Smooth muscle cell (in vitro differentiated cells): Measurements from ENCODE around the gene IDI2. TPM values are rescaled to one million over a fixed set of nuclear protein-coding genes. Genes with fewer than 3 reads are reported as not detected.

Source experiments
- DNase-seq: peaks from one replicate; lab custom pipeline; 2025; ENCODE audit not compliant: unreplicated experiment; lab: John Stamatoyannopoulos, UW
- H2AFZ ChIP-seq: fragments of 200-600 bp; sonication (generic); 2 replicates; pipeline ENCODE4 v1.6.0; 2016; ENCODE audit warnings: antibody characterized with exemption, low read depth, mild to moderate bottlenecking
- H3F3A ChIP-seq: fragments of 200-600 bp; sonication (generic); 2 replicates; pipeline ENCODE4 v1.6.0; 2017; ENCODE audit warnings: antibody characterized with exemption, low read depth
- H3K27ac ChIP-seq: fragments of 200-600 bp; sonication (generic); 2 replicates; pipeline ENCODE4 v1.5.1; 2016; ENCODE audit warnings: low read depth, mild to moderate bottlenecking
- H3K27me3 ChIP-seq: fragments of 200-600 bp; sonication (generic); 2 replicates; pipeline ENCODE4 v1.6.1; 2016; ENCODE audit warnings: low read depth, mild to moderate bottlenecking
- H3K36me3 ChIP-seq: fragments of 200-600 bp; sonication (generic); 2 replicates; pipeline ENCODE4 v1.5.1; 2016; ENCODE audit warnings: low read depth
- H3K4me1 ChIP-seq: fragments of 200-600 bp; sonication (generic); 2 replicates; pipeline ENCODE4 v1.5.1; 2016; ENCODE audit warnings: low read depth
- H3K4me2 ChIP-seq: fragments of 200-600 bp; sonication (generic); 2 replicates; pipeline ENCODE4 v1.6.0; 2016; ENCODE audit warnings: mild to moderate bottlenecking
- H3K4me3 ChIP-seq: fragments of 200-600 bp; sonication (generic); 2 replicates; pipeline ENCODE4 v1.5.1; 2016; ENCODE audit warnings: mild to moderate bottlenecking
- H3K79me2 ChIP-seq: fragments of 200-600 bp; sonication (generic); 2 replicates; pipeline ENCODE4 v1.6.0; 2016; ENCODE audit warnings: low read depth, mild to moderate bottlenecking
- H3K9ac ChIP-seq: fragments of 200-600 bp; sonication (generic); 2 replicates; pipeline ENCODE4 v1.6.0; 2016; ENCODE audit warnings: low read depth
- H3K9me3 ChIP-seq: fragments of 200-600 bp; sonication (generic); replicated peaks from 2 replicates; pipeline ENCODE4 v1.5.1; 2016; ENCODE audit warnings: low read depth
- H4K20me1 ChIP-seq: fragments of 200-600 bp; sonication (generic); 2 replicates; pipeline ENCODE4 v1.6.0; 2016; ENCODE audit warnings: low read depth
- CTCF ChIP-seq: fragments of 200-600 bp; sonication (generic); IDR thresholded peaks from 2 replicates; pipeline ENCODE4 v1.5.1; 2017; ENCODE audit warnings: borderline replicate concordance, mild to moderate bottlenecking, antibody characterized with exemption; ENCODE audit not compliant: insufficient read depth, poor library complexity, severe bottlenecking
- WGBS: methylation state at CpG from one replicate; pipeline ENCODE4 v1.1.7; 2016; ENCODE audit warnings: low lambda C conversion rate; 5-methylcytosine and 5-hydroxymethylcytosine counted together
- polyA plus RNA-seq: library from polyadenylated mRNA; unstranded; fragments of >200 nt; fragmentation: Nextera tagmentation; extraction: Ambion mirVana; gene quantifications from 2 replicates; pipeline ENCODE4 v1.2.1, GENCODE V29; 2016
- total RNA-seq: library from RNA; depleted of rRNA; stranded (reverse); fragments of >200 nt; gene quantifications from 2 replicates; pipeline ENCODE4 v1.2.3, GENCODE V29; 2014

The IDI2 gene
- total and polyA plus RNA-seq, 2 experiments from 2014 or later = not detected

- no peak overlapping the region for H3K9ac ChIP-seq
- 82% methylated on average over 6 of the region's 6 CpGs for WGBS
- H3K27me3 ChIP-seq = no peaks in the 10 kb centered on the region
- no peak overlapping the region for H3K4me3 ChIP-seq
- peak overlapping the region; percentile 64 for H3K27ac ChIP-seq
- H3K4me1 ChIP-seq = no peaks in the 10 kb centered on the region
- H4K20me1 ChIP-seq = peaks cover 20% of the 10 kb centered on the region
- no peak overlapping the region for H2AFZ ChIP-seq
- no peak for TF ChIP-seq CTCF
- H3F3A ChIP-seq = peaks cover 9% of the 10 kb centered on the region
- no peak overlapping the region for H3K4me2 ChIP-seq
- no peaks in the 10 kb centered on the region for H3K79me2 ChIP-seq
- no peaks in the 10 kb centered on the region for H3K9me3 ChIP-seq
- no peak for DNase-seq
- no peaks in the 10 kb centered on the region for H3K36me3 ChIP-seq
These were observed 9.5 kb upstream of the IDI2 start for GRCh38 chr10:1035201-1035600.

GRCh38 chr10:1034758-1035157 is 9.1 kb upstream of the IDI2 start:
- Histone ChIP-seq H4K20me1 (peaks cover 16% of the 10 kb centered on the region), H3K4me3 (no peak overlapping the region), H3K9me3 (no peaks in the 10 kb centered on the region), H3K27ac (no peak overlapping the region), H3K9ac (no peak overlapping the region), H3K36me3 (no peaks in the 10 kb centered on the region), H3K4me2 (no peak overlapping the region), H3F3A (peaks cover 9% of the 10 kb centered on the region), H3K27me3 (no peaks in the 10 kb centered on the region), H3K4me1 (no peaks in the 10 kb centered on the region), H2AFZ (no peak overlapping the region), H3K79me2 (no peaks in the 10 kb centered on the region)
- no peak for TF ChIP-seq CTCF
- 63% methylated on average over 3 of the region's 3 CpGs for WGBS
- no peak for DNase-seq

GRCh38 chr10:1033601-1034000 is 7.9 kb upstream of the IDI2 start:
- no peak for TF ChIP-seq CTCF
- no peak for DNase-seq
- H3K4me1 ChIP-seq = no peaks in the 10 kb centered on the region
- peaks cover 9% of the 10 kb centered on the region for H3F3A ChIP-seq
- H3K9me3 ChIP-seq = no peaks in the 10 kb centered on the region
- no peak overlapping the region for H3K4me3 ChIP-seq
- peaks cover 8% of the 10 kb centered on the region for H4K20me1 ChIP-seq
- 81% methylated on average over 1 of the region's 1 CpG for WGBS
- H3K9ac ChIP-seq = no peak overlapping the region
- H3K4me2 ChIP-seq = no peak overlapping the region
- no peaks in the 10 kb centered on the region for H3K27me3 ChIP-seq
- no peaks in the 10 kb centered on the region for H3K79me2 ChIP-seq
- H2AFZ ChIP-seq = no peak overlapping the region
- H3K27ac ChIP-seq = no peak overlapping the region
- no peaks in the 10 kb centered on the region for H3K36me3 ChIP-seq

- Histone ChIP-seq H3K4me3 (no peak overlapping the region), H4K20me1 (no peaks in the 10 kb centered on the region), H3K27me3 (no peaks in the 10 kb centered on the region), H3F3A (no peaks in the 10 kb centered on the region), H3K36me3 (no peaks in the 10 kb centered on the region), H3K4me1 (no peaks in the 10 kb centered on the region), H3K4me2 (no peak overlapping the region), H3K9me3 (no peaks in the 10 kb centered on the region), H2AFZ (no peak overlapping the region), H3K27ac (no peak overlapping the region), H3K79me2 (no peaks in the 10 kb centered on the region), H3K9ac (no peak overlapping the region)
- WGBS = 94% methylated on average over 7 of the region's 7 CpGs
- TF ChIP-seq CTCF = no peak
- DNase-seq = no peak
These were observed 4.2 kb upstream of the IDI2 start for GRCh38 chr10:1029838-1030237.
